Ascending aorta (tissue), 2 donors: ENCODE measurements around the gene ZNF99. TPM values are rescaled to one million over a fixed set of nuclear protein-coding genes. Genes with fewer than 3 reads are reported as not detected.
"Not testable (repeated sequence)": the region's sequence is repeated elsewhere in the genome, so short reads cannot be mapped to it uniquely, and the experiment has no call there.

Experiments
- DNase-seq, 2 donors: peaks; one replicate each; pipeline ENCODE4 v3.0.0-alpha.2; 2019; ENCODE audit warnings: low spot score in 2 of 2
- H3K27ac ChIP-seq, 2 donors: fragments of 200-600 bp; sonication (generic); one replicate each; pipeline ENCODE4 v1.5.1; 2016 to 2017; ENCODE audit warnings: mild to moderate bottlenecking in 1 of 2
- H3K27me3 ChIP-seq: fragments of 200-600 bp; sonication (generic); one replicate; pipeline ENCODE4 v1.5.1; 2017
- H3K36me3 ChIP-seq, 2 donors: fragments of 200-600 bp; sonication (generic); one replicate each; pipeline ENCODE4 v1.5.1; 2016
- H3K4me1 ChIP-seq, 2 donors: fragments of 200-600 bp; sonication (generic); one replicate each; pipeline ENCODE4 v1.5.1; 2016 to 2017; ENCODE audit warnings: mild to moderate bottlenecking in 1 of 2
- H3K4me3 ChIP-seq, 2 donors: fragments of 200-600 bp; sonication (generic); one replicate each; pipeline ENCODE4 v1.5.1; 2016 to 2017; ENCODE audit warnings: mild to moderate bottlenecking in 1 of 2
- H3K9me3 ChIP-seq, 2 donors: fragments of 200-600 bp; sonication (generic); one replicate each; pipeline ENCODE4 v1.5.1; 2016
- CTCF ChIP-seq, 3 experiments: fragments of 200-600 bp in 2 of 3; fragments of 450-650 bp in 1 of 3; sonication (generic) in 2 of 3; IDR thresholded peaks; one replicate each; pipeline ENCODE4 v1.5.1; 2016 to 2019; ENCODE audit warnings: antibody characterized with exemption in 3 of 3, mild to moderate bottlenecking in 1 of 3, moderate library complexity in 1 of 3
- intact Hi-C: fragments of 100-400 bp; cut with DNase I; formaldehyde crosslinking; loops from one replicate; pipeline ENCODE4 v1.15.1; 2023
- total RNA-seq: library from RNA; depleted of rRNA; stranded (reverse); fragments of >200 nt; gene quantifications from one replicate; pipeline ENCODE4 v1.1.0, GENCODE V29; 2016

ZNF99 gene
- total RNA-seq, 1 donor from 2014 or later: not detected

- no peaks in the 10 kb centered on the region for H3K4me1 ChIP-seq
- no peak for TF ChIP-seq CTCF (IDR thresholded peaks at IDR 0.05)
- no peaks in the 10 kb centered on the region for H3K36me3 ChIP-seq
- no peaks in the 10 kb centered on the region for H3K9me3 ChIP-seq
- intact Hi-C loops: no loop called here
- no peak for DNase-seq
- H3K27me3 ChIP-seq: no peaks in the 10 kb centered on the region
- H3K27ac ChIP-seq: no peak overlapping the region
- H3K4me3 ChIP-seq: no peak overlapping the region
These were observed 22.5 kb upstream of the ZNF99 start for GRCh38 chr19:22806418-22806817.

- H3K27me3 ChIP-seq: no peaks in the 10 kb centered on the region
- H3K27ac ChIP-seq: no peak overlapping the region
- no peaks in the 10 kb centered on the region for H3K36me3 ChIP-seq
- intact Hi-C loops: no loop called here
- H3K4me3 ChIP-seq: no peak overlapping the region
- no peak for TF ChIP-seq CTCF (IDR thresholded peaks at IDR 0.05)
- no peaks in the 10 kb centered on the region for H3K4me1 ChIP-seq
- H3K9me3 ChIP-seq: peaks cover 0 to 3% of the 10 kb centered on the region in 2 donors
- DNase-seq: no peak
These were observed 13.1 kb upstream of the ZNF99 start for GRCh38 chr19:22797040-22797439.

DNA sequence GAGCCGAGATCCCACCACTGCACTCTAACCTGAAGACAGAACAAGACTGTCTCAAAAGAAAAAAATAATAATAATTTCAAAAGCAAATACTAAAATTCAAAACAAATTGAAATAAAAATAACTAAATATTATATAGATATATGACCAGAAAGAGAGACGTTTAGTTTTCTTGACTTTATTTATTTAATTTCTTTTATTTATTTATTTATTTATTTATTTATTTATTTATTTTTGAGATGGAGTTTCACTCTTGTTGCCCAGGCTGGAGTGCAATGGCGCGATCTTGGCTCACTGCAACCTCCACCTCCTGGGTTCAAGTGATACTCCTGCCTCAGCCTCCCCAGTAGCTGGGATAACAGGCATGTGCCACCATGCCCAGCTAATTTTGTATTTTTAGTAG lies 8.9 kb upstream of the ZNF99 start:
- H3K36me3 ChIP-seq, H3K27ac ChIP-seq, H3K9me3 ChIP-seq, H3K4me1 ChIP-seq, DNase-seq, H3K27me3 ChIP-seq, H3K4me3 ChIP-seq, intact Hi-C loops: not testable (repeated sequence)

GRCh38 chr19:22735911-22736645 lies 47.9 kb downstream of the ZNF99 start:
- DNase-seq: no peak
- H3K4me1 ChIP-seq: no peaks in the 10 kb centered on the region
- no peak overlapping the region for H3K27ac ChIP-seq
- no peak overlapping the region for H3K4me3 ChIP-seq
- no peaks in the 10 kb centered on the region for H3K27me3 ChIP-seq
- intact Hi-C loops: no loop called here
- TF ChIP-seq CTCF (IDR thresholded peaks at IDR 0.05): no peak
- H3K36me3 ChIP-seq: no peaks in the 10 kb centered on the region
- peaks cover 0 to 5% of the 10 kb centered on the region in 2 donors for H3K9me3 ChIP-seq

DNA sequence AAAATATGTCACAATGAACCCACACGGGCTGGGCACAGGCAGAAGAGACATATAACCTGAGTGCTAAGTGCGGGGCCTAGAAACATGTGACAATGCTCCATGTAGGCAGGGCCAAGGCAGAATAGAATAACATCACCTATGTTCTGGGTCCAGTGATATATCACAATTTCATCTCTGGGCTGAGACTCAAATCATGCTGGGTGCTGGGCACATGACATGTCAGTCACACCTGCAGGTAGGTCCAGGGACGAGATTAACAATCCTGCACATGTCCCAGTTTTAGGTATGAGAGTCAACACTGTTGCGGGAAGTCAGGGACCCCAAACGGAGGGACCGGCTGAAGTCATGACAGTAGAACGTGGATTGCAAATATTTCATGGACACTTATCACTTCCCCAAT lies 50.3 kb downstream of the ZNF99 start:
- Histone ChIP-seq H3K36me3 (no peaks in the 10 kb centered on the region), H3K9me3 (no peaks in the 10 kb centered on the region)
- intact Hi-C loops: no loop called here

GRCh38 chr19:22728214-22728613 lies 55.7 kb downstream of the ZNF99 start:
- H3K4me3 ChIP-seq, intact Hi-C loops, H3K36me3 ChIP-seq, H3K4me1 ChIP-seq, DNase-seq, H3K27me3 ChIP-seq, H3K9me3 ChIP-seq, H3K27ac ChIP-seq: not testable (repeated sequence)

More for the DNA sequence above, 50.3 kb downstream of the ZNF99 start:
- DNase-seq: no peak
- Histone ChIP-seq H3K4me3 (no peak overlapping the region), H3K27ac (no peak overlapping the region), H3K4me1 (no peaks in the 10 kb centered on the region), H3K27me3 (no peaks in the 10 kb centered on the region)
- TF ChIP-seq CTCF (IDR thresholded peaks at IDR 0.05): no peak

DNA sequence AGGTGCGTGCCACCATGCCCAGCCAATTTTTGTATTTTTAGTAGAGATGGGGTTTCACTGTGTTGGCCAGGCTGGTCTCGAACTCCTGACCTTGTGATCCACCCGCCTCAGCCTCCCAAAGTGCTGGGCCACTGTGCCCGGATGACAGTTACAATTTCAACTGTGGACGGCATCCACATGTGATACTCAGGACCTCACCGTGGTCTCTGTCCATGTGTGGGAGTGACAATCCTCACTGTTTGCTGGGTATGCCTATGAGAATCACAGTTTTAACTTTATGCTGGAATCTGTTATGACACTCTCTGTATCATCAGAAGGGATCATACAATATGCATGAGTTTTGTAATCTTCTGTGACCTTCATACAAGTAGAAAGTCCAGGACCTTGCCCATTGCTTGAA lies 62.4 kb downstream of the ZNF99 start:
- intact Hi-C loops, H3K27me3 ChIP-seq, H3K27ac ChIP-seq, H3K36me3 ChIP-seq, H3K4me1 ChIP-seq, H3K9me3 ChIP-seq, DNase-seq, H3K4me3 ChIP-seq: not testable (repeated sequence)
